PC-9 (cell line): ENCODE results near the gene TMEM126A. TPM values are rescaled to one million over a fixed set of nuclear protein-coding genes. Genes with fewer than 3 reads are reported as not detected.
"Not testable (repeated sequence)": the region's sequence is repeated elsewhere in the genome, so short reads cannot be mapped to it uniquely, and the experiment has no call there.

Source experiments
- BruUV-seq: library from RNA; stranded (reverse); fragments of 400-500 nt; replicated peaks from 2 replicates; lab custom pipeline; 2021; lab: Mats Ljungman, UMichigan
- CTCF ChIA-PET: fragments of 300-600 bp; sonication (Branson Sonifier 250); formaldehyde crosslinking; loops from one replicate; lab custom pipeline; 2022; ENCODE audit warnings: antibody characterized with exemption; lab: Charles Lee
- POLR2A ChIA-PET: fragments of 300-600 bp; sonication (Branson Sonifier 250); formaldehyde crosslinking; loops from one replicate; lab custom pipeline; 2022; ENCODE audit warnings: antibody characterized with exemption; ENCODE audit not compliant: unreplicated experiment; lab: Charles Lee
- DNase-seq, 2 experiments: peaks; one replicate each; pipeline versions ENCODE4 v3.0.0 to v3.0.0-alpha.2; 2015 to 2022; ENCODE audit warnings: mixed read lengths in 1 of 2
- H2AFZ ChIP-seq: fragments of 200-600 bp; sonication (generic); 2 replicates; pipeline ENCODE4 v1.8.1; 2017; ENCODE audit warnings: antibody characterized with exemption
- H3F3A ChIP-seq: fragments of 200-600 bp; sonication (generic); 2 replicates; pipeline ENCODE4 v1.8.1; 2017; ENCODE audit warnings: antibody characterized with exemption, mild to moderate bottlenecking, low read depth; ENCODE audit not compliant: insufficient read depth
- H3K27ac ChIP-seq: fragments of 200-600 bp; sonication (generic); 2 replicates; pipeline ENCODE4 v1.6.1; 2016; ENCODE audit warnings: mixed run types
- H3K27me3 ChIP-seq: fragments of 200-600 bp; sonication (generic); 2 replicates; pipeline ENCODE4 v1.6.1; 2016; ENCODE audit warnings: low read depth, mixed run types; ENCODE audit not compliant: insufficient read depth
- H3K36me3 ChIP-seq: fragments of 200-600 bp; sonication (generic); 2 replicates; pipeline ENCODE4 v1.6.1; 2016; ENCODE audit warnings: low read depth, mixed run types
- H3K4me1 ChIP-seq: fragments of 200-600 bp; sonication (generic); replicated peaks from 2 replicates; pipeline ENCODE4 v1.6.1; 2016; ENCODE audit warnings: mixed run types; ENCODE audit not compliant: insufficient read depth
- H3K4me2 ChIP-seq: fragments of 200-600 bp; sonication (generic); 2 replicates; pipeline ENCODE4 v1.6.1; 2017; ENCODE audit warnings: mixed run types
- H3K4me3 ChIP-seq: fragments of 200-600 bp; sonication (generic); 2 replicates; pipeline ENCODE4 v1.6.1; 2016; ENCODE audit warnings: mixed run types
- H3K79me2 ChIP-seq: fragments of 200-600 bp; sonication (generic); 2 replicates; pipeline ENCODE4 v1.6.1; 2017; ENCODE audit warnings: low read depth, mixed run types
- H3K9me2 ChIP-seq: fragments of 200-600 bp; sonication (generic); 2 replicates; pipeline ENCODE4 v1.8.1; 2017; ENCODE audit warnings: mild to moderate bottlenecking; ENCODE audit not compliant: insufficient read depth
- H3K9me3 ChIP-seq: fragments of 200-600 bp; sonication (generic); 2 replicates; pipeline ENCODE4 v1.8.1; 2016; ENCODE audit warnings: low read depth; ENCODE audit not compliant: insufficient read depth
- H4K20me1 ChIP-seq: fragments of 200-600 bp; sonication (generic); 2 replicates; pipeline ENCODE4 v1.8.1; 2017; ENCODE audit not compliant: insufficient read depth
- EZH2 ChIP-seq: fragments of 200-600 bp; sonication (generic); IDR thresholded peaks from 2 replicates; pipeline ENCODE4 v1.8.0; 2017; ENCODE audit warnings: antibody characterized with exemption, low read depth
- intact Hi-C: fragments of 100-400 bp; cut with micrococcal nuclease; formaldehyde crosslinking; loops from one replicate; pipeline ENCODE4 v1.10.0; 2022; ENCODE audit not compliant: unreplicated experiment
- total RNA-seq: library from RNA; stranded (reverse); gene quantifications from 2 replicates; pipeline ENCODE4 v1.2.3, GENCODE V29; 2021
- TF ChIP-seq, protein P1 (sequence below): fragments of 200-600 bp; sonication (generic); conservative IDR thresholded peaks from 2 replicates; pipeline ENCODE4 v1.6.1; 2017; ENCODE audit warnings: mixed run types, antibody characterized with exemption, mild to moderate bottlenecking, moderate library complexity

TMEM126A gene
- total RNA-seq, 1 experiment from 2014 or later = 26.3 TPM

DNA sequence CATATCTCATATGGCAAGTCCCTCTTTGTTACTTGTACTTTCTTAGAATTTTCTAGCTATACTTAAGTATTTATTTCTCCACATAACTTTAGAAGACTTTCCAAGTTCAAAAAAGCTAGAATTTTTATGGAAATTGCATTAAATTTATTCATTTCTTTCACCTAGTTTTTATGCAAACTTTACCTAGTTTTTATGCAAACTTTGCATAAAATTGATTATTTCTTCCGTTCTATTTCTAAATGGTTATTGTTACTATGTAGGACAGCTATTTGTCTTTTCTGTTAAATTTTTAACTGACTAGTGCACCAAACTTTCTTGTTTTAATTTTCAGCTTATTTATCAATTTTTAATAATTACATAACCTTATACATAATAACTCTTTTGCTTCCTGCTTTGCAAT is 20.4 kb downstream of the TMEM126A start:
- no TSS peak for BruUV-seq
- H3K27ac ChIP-seq = no peak overlapping the region
- H3K4me3 ChIP-seq = no peak overlapping the region
- H3K4me2 ChIP-seq = no peak overlapping the region
- intact Hi-C loops = loop anchor here (10.0 kb wide), 2 partner anchors 177 to 577 kb away; partner anchors contain the start of gene EED
- peaks cover 9% of the 10 kb centered on the region for H4K20me1 ChIP-seq
- H3K9me3 ChIP-seq = no peaks in the 10 kb centered on the region
- peaks cover 7% of the 10 kb centered on the region for H3K36me3 ChIP-seq
- H3K9me2 ChIP-seq = no peaks in the 10 kb centered on the region
- peaks cover 17% of the 10 kb centered on the region for H3K79me2 ChIP-seq
- peaks cover 7% of the 10 kb centered on the region for H3K4me1 ChIP-seq
- no peaks in the 10 kb centered on the region for H3K27me3 ChIP-seq
- H3F3A ChIP-seq = peaks cover 7% of the 10 kb centered on the region; the same call in 1 of the 2 replicates
- no peak for TF ChIP-seq EZH2
- TF ChIP-seq, protein P1, sequence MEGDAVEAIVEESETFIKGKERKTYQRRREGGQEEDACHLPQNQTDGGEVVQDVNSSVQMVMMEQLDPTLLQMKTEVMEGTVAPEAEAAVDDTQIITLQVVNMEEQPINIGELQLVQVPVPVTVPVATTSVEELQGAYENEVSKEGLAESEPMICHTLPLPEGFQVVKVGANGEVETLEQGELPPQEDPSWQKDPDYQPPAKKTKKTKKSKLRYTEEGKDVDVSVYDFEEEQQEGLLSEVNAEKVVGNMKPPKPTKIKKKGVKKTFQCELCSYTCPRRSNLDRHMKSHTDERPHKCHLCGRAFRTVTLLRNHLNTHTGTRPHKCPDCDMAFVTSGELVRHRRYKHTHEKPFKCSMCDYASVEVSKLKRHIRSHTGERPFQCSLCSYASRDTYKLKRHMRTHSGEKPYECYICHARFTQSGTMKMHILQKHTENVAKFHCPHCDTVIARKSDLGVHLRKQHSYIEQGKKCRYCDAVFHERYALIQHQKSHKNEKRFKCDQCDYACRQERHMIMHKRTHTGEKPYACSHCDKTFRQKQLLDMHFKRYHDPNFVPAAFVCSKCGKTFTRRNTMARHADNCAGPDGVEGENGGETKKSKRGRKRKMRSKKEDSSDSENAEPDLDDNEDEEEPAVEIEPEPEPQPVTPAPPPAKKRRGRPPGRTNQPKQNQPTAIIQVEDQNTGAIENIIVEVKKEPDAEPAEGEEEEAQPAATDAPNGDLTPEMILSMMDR = no peak
- no peak overlapping the region for H2AFZ ChIP-seq
- ChIA-PET CTCF (no interaction called here), POLR2A (no interaction called here)
- no peak for DNase-seq

DNA sequence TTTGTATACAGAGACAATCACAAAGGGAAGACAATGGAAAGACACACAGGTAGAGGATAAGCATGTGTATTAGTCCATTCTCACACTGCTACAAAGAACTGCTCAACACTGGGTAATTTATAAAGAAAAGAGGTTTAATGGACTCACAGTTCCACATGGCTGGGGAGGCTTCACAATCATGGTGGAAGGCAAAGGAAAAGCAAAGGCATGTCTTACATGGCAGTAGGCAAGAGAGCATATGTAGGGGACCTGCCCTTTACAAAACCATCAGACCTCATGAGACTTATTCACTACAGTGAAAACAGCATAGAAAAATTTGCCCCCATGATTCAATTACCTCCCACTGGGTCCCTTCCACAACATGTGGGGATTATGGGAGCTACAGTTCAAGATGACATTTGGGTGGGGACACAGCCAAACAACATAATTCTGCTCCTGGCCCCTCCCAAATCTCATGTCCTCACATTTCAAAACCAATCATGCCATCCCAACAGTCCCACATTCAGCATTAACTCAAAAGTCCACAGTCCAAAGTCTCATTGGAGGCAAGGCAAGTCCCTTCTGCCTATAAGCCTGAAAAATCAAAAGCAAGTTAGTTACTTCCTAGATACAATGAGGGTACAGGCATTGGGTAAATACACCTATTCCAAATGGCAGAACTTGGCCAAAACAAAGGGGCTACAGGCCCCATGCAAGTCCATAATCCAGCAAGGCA is 23.3 kb downstream of the TMEM126A start:
- H3K9me3 ChIP-seq, H3K9me2 ChIP-seq, H3K27me3 ChIP-seq, intact Hi-C loops, H3K4me1 ChIP-seq, DNase-seq, BruUV-seq, POLR2A ChIA-PET, H3K27ac ChIP-seq, H3K79me2 ChIP-seq, H4K20me1 ChIP-seq, H3K4me2 ChIP-seq, H3F3A ChIP-seq, H3K36me3 ChIP-seq, H2AFZ ChIP-seq, H3K4me3 ChIP-seq: not testable (repeated sequence)
- CTCF ChIA-PET = interaction anchor here (1.1 kb wide), 1 partner anchor 20 kb away, joined by 3 read pairs; no protein-coding TSS in a partner anchor

GRCh38 chr11:85672105-85672902 is 24.5 kb downstream of the TMEM126A start:
- CTCF ChIA-PET = no interaction called here

More at GRCh38 chr11:85672105-85672902, 24.5 kb downstream of the TMEM126A start:
- DNase-seq = peak in 1 of 2 experiments; percentile 34
- no peaks in the 10 kb centered on the region for H3K4me1 ChIP-seq
- H3K9me3 ChIP-seq = peaks cover 10% of the 10 kb centered on the region; the same call in 1 of the 2 replicates
- no peak overlapping the region for H2AFZ ChIP-seq
- H3K9me2 ChIP-seq = no peaks in the 10 kb centered on the region; the same call in 1 of the 2 replicates
- no peak overlapping the region for H3K4me2 ChIP-seq
- H3K27ac ChIP-seq = no peak overlapping the region
- no peak overlapping the region for H3K4me3 ChIP-seq
- no peaks in the 10 kb centered on the region for H3K79me2 ChIP-seq
- intact Hi-C loops = no loop called here
- POLR2A ChIA-PET = no interaction called here
- TF ChIP-seq, protein P1 = no peak
- TF ChIP-seq EZH2 = no peak
- no TSS peak for BruUV-seq
- H3F3A ChIP-seq = no peaks in the 10 kb centered on the region
- no peaks in the 10 kb centered on the region for H4K20me1 ChIP-seq
- no peaks in the 10 kb centered on the region for H3K27me3 ChIP-seq
- no peaks in the 10 kb centered on the region for H3K36me3 ChIP-seq
